HepG2 (cell line): ENCODE results near the gene FAM110D. TPM values are rescaled to one million over a fixed set of nuclear protein-coding genes. Genes with fewer than 3 reads are reported as not detected.

ENCODE experiments used
- ATAC-seq: fragments of 200-7000 bp; cut with Tn5 transposase; 3 replicates; pipeline ENCODE4 v1.9.1; 2020; ENCODE audit warnings: mild to moderate bottlenecking, moderate library complexity
- BruUV-seq: library from RNA; stranded (reverse); fragments of 400-500 nt; replicated peaks from 2 replicates; lab custom pipeline; 2021; lab: Mats Ljungman, UMichigan
- CTCF ChIA-PET: fragments of 300-600 bp; formaldehyde crosslinking; extraction: SDS; loops from one replicate; lab custom pipeline; 2021; ENCODE audit warnings: low total read pairs, inconsistent platforms, low intra/inter-chr PET ratio; lab: Yijun Ruan, JAX
- POLR2A ChIA-PET: fragments of 350-600 bp; sonication (Branson Sonifier 250); formaldehyde crosslinking; loops from one replicate; lab custom pipeline; 2020; ENCODE audit warnings: antibody characterized with exemption, inconsistent platforms; lab: Yijun Ruan, JAX
- DNase-seq: peaks from one replicate; pipeline ENCODE4 v3.0.0-alpha.2; 2015; ENCODE audit warnings: low spot score
- FAIRE-seq: peaks from 3 replicates; lab custom pipeline; 2011; peaks lifted over from hg19 to GRCh38; lab: Jason Lieb, UNC
- H2AFZ ChIP-seq: one replicate; pipeline ENCODE4 v1.6.1; 2011; ENCODE audit warnings: low read length, inconsistent platforms
- H3K27ac ChIP-seq: fragments of 300-600 bp; 3 replicates; pipeline ENCODE4 v1.8.0; 2011; ENCODE audit warnings: mixed run types, mild to moderate bottlenecking, mixed read lengths, low read length, inconsistent platforms; ENCODE audit not compliant: insufficient read depth; ENCODE audit errors: extremely low read length
- H3K27me3 ChIP-seq, 2 experiments: fragments of 200-600 bp in 1 of 2; 2 replicates in 1 of 2; 3 replicates in 1 of 2; pipeline versions ENCODE4 v1.6.0 to v1.8.0; 2011; ENCODE audit warnings: low read length in 2 of 2, mild to moderate bottlenecking in 2 of 2, moderate library complexity in 2 of 2, inconsistent platforms in 1 of 2; ENCODE audit not compliant: insufficient read depth in 2 of 2, control insufficient read depth in 1 of 2
- H3K36me3 ChIP-seq, 2 experiments: fragments of 200-600 bp in 1 of 2; replicated peaks in 1 of 2; 2 replicates in 1 of 2; 3 replicates in 1 of 2; pipeline versions ENCODE4 v1.5.1 to v1.8.0; 2011; ENCODE audit warnings: low read length in 2 of 2, inconsistent platforms in 1 of 2; ENCODE audit not compliant: insufficient read depth in 2 of 2, control insufficient read depth in 1 of 2
- H3K4me1 ChIP-seq: 2 replicates; pipeline ENCODE4 v1.5.1; 2012; ENCODE audit warnings: low read length, inconsistent platforms; ENCODE audit not compliant: insufficient read depth
- H3K4me2 ChIP-seq: 2 replicates; pipeline ENCODE4 v1.6.0; 2011; ENCODE audit warnings: low read depth, low read length, inconsistent platforms
- H3K4me3 ChIP-seq, 3 experiments: fragments of 200-600 bp in 1 of 3; sonication (generic), shearing (Covaris generic) in 1 of 3; replicated peaks in 1 of 3; 2 replicates each; pipeline ENCODE4 v1.5.1; 2011 to 2016; ENCODE audit warnings: low read length in 3 of 3, inconsistent platforms in 2 of 3, low read depth in 2 of 3, mild to moderate bottlenecking in 2 of 3, control low read depth in 1 of 3, mixed read lengths in 1 of 3; ENCODE audit not compliant: insufficient read depth in 1 of 3
- H3K79me2 ChIP-seq: one replicate; pipeline ENCODE4 v1.6.1; 2011; ENCODE audit warnings: low read length, inconsistent platforms; ENCODE audit not compliant: insufficient read depth
- H3K9ac ChIP-seq: 2 replicates; pipeline ENCODE4 v1.6.0; 2011; ENCODE audit warnings: mild to moderate bottlenecking, low read depth, low read length, inconsistent platforms; ENCODE audit not compliant: insufficient read depth
- H3K9me3 ChIP-seq: 2 replicates; pipeline ENCODE4 v1.5.1; 2012; ENCODE audit warnings: mild to moderate bottlenecking, low read length
- H4K20me1 ChIP-seq: 2 replicates; pipeline ENCODE4 v1.6.0; 2011; ENCODE audit warnings: inconsistent platforms, mild to moderate bottlenecking, low read length, moderate library complexity; ENCODE audit not compliant: insufficient read depth
- ATF1 ChIP-seq: IDR thresholded peaks from 2 replicates; pipeline ENCODE4 v1.6.1; 2016; ENCODE audit warnings: mild to moderate bottlenecking, control low read depth
- EP300 ChIP-seq, 3 experiments: sonication (generic) in 1 of 3; formaldehyde crosslinking in 1 of 3; IDR thresholded peaks; 2 replicates each; pipeline versions ENCODE4 v1.5.1 to v1.6.1; 2011 to 2020; ENCODE audit warnings: low read depth in 2 of 3, low read length in 2 of 3, borderline replicate concordance in 1 of 3, improper control_type of control experiment in 1 of 3, mild to moderate bottlenecking in 1 of 3, missing genetic modification reagents in 1 of 3, moderate library complexity in 1 of 3
- FOXJ3 ChIP-seq: sonication (generic); formaldehyde crosslinking; IDR thresholded peaks from 2 replicates; pipeline ENCODE4 v1.4.0; 2020; ENCODE audit warnings: missing genetic modification reagents, mild to moderate bottlenecking, borderline replicate concordance
- HDAC1 ChIP-seq: sonication (generic); formaldehyde crosslinking; IDR thresholded peaks from 2 replicates; pipeline ENCODE4 v1.5.1; 2020; ENCODE audit warnings: mild to moderate bottlenecking, missing genetic modification reagents
- HMG20A ChIP-seq: IDR thresholded peaks from 2 replicates; pipeline ENCODE4 v1.6.1; 2016; ENCODE audit warnings: borderline replicate concordance
- IRX3 ChIP-seq: sonication (generic); formaldehyde crosslinking; IDR thresholded peaks from 2 replicates; pipeline ENCODE4 v1.8.1; 2023; ENCODE audit warnings: mild to moderate bottlenecking, low read depth, missing genetic modification reagents, borderline replicate concordance
- NCOA2 ChIP-seq: sonication (generic); formaldehyde crosslinking; IDR thresholded peaks from 2 replicates; pipeline ENCODE4 v1.8.0; 2022; ENCODE audit warnings: inconsistent platforms
- PLRG1 ChIP-seq: fragments of 450-650 bp; conservative IDR thresholded peaks from 2 replicates; pipeline ENCODE4 v1.6.1; 2016
- RARG ChIP-seq: sonication (generic); formaldehyde crosslinking; IDR thresholded peaks from 2 replicates; pipeline ENCODE4 v1.4.0; 2020; ENCODE audit warnings: low read depth, mild to moderate bottlenecking, missing genetic modification reagents
- SATB2 ChIP-seq: sonication (generic); formaldehyde crosslinking; IDR thresholded peaks from 2 replicates; pipeline ENCODE4 v1.5.0; 2020; ENCODE audit warnings: missing genetic modification reagents
- ZNF468 ChIP-seq: sonication (generic); formaldehyde crosslinking; IDR thresholded peaks from 2 replicates; pipeline ENCODE4 v1.8.0; 2022; ENCODE audit warnings: mild to moderate bottlenecking, moderate library complexity, missing genetic modification reagents
- WGBS: methylation state at CpG from one replicate; pipeline ENCODE4 v1.1.6; 2017; ENCODE audit warnings: low lambda C conversion rate; 5-methylcytosine and 5-hydroxymethylcytosine counted together
- in situ Hi-C: cut with HindIII; loops from 2 replicates; pipeline ENCODE4 v1.10.0; 2017; ENCODE audit warnings: low pct_unique_long_range_greater_than_20kb; ENCODE audit not compliant: extremely low pct_ligation_motif_present
- intact Hi-C: fragments of 100-400 bp; cut with micrococcal nuclease; formaldehyde crosslinking; loops from one replicate; pipeline ENCODE4 v1.10.0; 2022; ENCODE audit not compliant: unreplicated experiment
- polyA plus RNA-seq, 8 experiments: library from polyadenylated mRNA; depleted of rRNA in 3 of 8; stranded (reverse) in 7 of 8; unstranded in 1 of 8; fragments of >200 nt; fragmentation: Illumina TruSeq in 4 of 8; extraction: Trizol in 4 of 8; gene quantifications; 2 replicates each; pipeline versions ENCODE4 v1.2.1 to v1.2.3, GENCODE V29; 2011 to 2016; ENCODE audit warnings: low read depth in 4 of 8, missing spikeins in 1 of 8, mixed read lengths in 1 of 8; ENCODE audit not compliant: insufficient read depth in 1 of 8
- total RNA-seq, 5 experiments: library from RNA; depleted of rRNA; stranded (reverse); fragments of >200 nt; fragmentation: Illumina TruSeq; extraction: Trizol; gene quantifications; 2 replicates each; pipeline ENCODE4 v1.2.3, GENCODE V29; 2016; ENCODE audit warnings: low read depth in 1 of 5
- TF ChIP-seq, protein P1 (sequence below): sonication (generic); formaldehyde crosslinking; IDR thresholded peaks from 2 replicates; pipeline ENCODE4 v1.4.0; 2020; ENCODE audit warnings: missing genetic modification reagents, borderline replicate concordance

Gene FAM110D
- total and polyA plus RNA-seq, 2 of the 13 experiments (the other 11 are each of a cell fraction or from before 2014, with no cell fraction given), result not detected

DNA sequence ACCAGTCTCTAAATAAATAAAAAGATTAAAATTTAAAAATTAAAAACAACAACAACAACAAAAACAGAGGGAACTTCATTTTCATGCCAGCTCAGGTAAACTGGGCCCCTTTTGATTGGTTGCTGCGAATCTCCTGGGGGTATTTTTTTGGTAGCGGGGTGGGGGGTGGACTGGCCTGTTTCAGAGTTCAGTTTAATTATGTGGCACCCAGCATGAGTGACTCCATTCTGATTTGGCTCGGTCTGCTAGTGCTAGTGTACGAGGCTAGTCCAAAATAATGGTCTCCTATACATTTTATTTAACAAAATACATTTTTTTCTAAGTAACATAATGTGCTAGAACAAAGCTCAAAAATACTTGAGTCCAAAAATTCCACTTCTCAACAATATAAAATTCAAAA, 29.1 kb upstream of the FAM110D start:
- Histone ChIP-seq H3K4me3 (no peak overlapping the region), H4K20me1 (no peaks in the 10 kb centered on the region), H3K4me2 (no peak overlapping the region), H2AFZ (no peak overlapping the region), H3K27me3 (no peaks in the 10 kb centered on the region), H3K79me2 (no peaks in the 10 kb centered on the region), H3K4me1 (peaks cover 9% of the 10 kb centered on the region; the same call in 1 of the 2 replicates), H3K27ac (no peak overlapping the region), H3K36me3 (no peaks in the 10 kb centered on the region), H3K9ac (no peak overlapping the region), H3K9me3 (no peaks in the 10 kb centered on the region)
- in situ Hi-C loops, result no loop called here
- ATAC-seq (no peak), DNase-seq (no peak), FAIRE-seq (no peak)
- POLR2A ChIA-PET, result no interaction called here
- WGBS, result 60% methylated on average over 4 of the region's 4 CpGs
- CTCF ChIA-PET, result no interaction called here
- TF ChIP-seq RARG (CRISPR knock-in tag), result no peak
- no peak for TF ChIP-seq IRX3
- TF ChIP-seq EP300 (IDR thresholded peaks at IDR 0.05; ENCODE audit: low read depth in 2 of 2, low read length in 2 of 2), result no peak
- TF ChIP-seq EP300 (CRISPR knock-in tag; IDR thresholded peaks at IDR 0.05; ENCODE audit: borderline replicate concordance), result no peak
- no peak for TF ChIP-seq HMG20A (CRISPR knock-in tag)
- no peak for TF ChIP-seq NCOA2 (CRISPR knock-in tag)
- TF ChIP-seq SATB2 (CRISPR knock-in tag), result no peak
- no peak for TF ChIP-seq HDAC1 (CRISPR knock-in tag)
- intact Hi-C loops, result no loop called here
- no TSS peak for BruUV-seq

DNA sequence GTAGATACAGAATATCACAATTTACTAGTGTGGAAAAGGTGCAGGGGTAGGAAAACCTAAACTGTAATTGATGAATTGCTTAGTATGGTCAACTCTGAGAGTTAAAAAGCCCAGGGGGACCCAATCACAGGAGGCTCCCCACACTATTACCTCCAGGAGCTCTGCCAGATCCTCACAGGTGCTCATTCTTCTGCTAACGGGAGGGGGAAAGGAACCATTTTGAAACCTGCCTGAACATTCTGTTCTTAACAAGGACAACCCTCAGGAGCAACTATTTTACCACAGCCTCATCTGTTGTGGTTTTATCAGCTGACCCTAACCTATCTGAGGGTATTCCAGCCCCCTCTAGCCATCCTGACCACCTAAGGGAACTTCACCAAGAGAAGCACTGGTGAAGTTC, 28.2 kb upstream of the FAM110D start:
- intact Hi-C loops, result no loop called here
- no peak for TF ChIP-seq FOXJ3
- no peak for TF ChIP-seq ATF1 (CRISPR knock-in tag)
- no peak for TF ChIP-seq ZNF468 (CRISPR knock-in tag)
- TF ChIP-seq, protein P1, sequence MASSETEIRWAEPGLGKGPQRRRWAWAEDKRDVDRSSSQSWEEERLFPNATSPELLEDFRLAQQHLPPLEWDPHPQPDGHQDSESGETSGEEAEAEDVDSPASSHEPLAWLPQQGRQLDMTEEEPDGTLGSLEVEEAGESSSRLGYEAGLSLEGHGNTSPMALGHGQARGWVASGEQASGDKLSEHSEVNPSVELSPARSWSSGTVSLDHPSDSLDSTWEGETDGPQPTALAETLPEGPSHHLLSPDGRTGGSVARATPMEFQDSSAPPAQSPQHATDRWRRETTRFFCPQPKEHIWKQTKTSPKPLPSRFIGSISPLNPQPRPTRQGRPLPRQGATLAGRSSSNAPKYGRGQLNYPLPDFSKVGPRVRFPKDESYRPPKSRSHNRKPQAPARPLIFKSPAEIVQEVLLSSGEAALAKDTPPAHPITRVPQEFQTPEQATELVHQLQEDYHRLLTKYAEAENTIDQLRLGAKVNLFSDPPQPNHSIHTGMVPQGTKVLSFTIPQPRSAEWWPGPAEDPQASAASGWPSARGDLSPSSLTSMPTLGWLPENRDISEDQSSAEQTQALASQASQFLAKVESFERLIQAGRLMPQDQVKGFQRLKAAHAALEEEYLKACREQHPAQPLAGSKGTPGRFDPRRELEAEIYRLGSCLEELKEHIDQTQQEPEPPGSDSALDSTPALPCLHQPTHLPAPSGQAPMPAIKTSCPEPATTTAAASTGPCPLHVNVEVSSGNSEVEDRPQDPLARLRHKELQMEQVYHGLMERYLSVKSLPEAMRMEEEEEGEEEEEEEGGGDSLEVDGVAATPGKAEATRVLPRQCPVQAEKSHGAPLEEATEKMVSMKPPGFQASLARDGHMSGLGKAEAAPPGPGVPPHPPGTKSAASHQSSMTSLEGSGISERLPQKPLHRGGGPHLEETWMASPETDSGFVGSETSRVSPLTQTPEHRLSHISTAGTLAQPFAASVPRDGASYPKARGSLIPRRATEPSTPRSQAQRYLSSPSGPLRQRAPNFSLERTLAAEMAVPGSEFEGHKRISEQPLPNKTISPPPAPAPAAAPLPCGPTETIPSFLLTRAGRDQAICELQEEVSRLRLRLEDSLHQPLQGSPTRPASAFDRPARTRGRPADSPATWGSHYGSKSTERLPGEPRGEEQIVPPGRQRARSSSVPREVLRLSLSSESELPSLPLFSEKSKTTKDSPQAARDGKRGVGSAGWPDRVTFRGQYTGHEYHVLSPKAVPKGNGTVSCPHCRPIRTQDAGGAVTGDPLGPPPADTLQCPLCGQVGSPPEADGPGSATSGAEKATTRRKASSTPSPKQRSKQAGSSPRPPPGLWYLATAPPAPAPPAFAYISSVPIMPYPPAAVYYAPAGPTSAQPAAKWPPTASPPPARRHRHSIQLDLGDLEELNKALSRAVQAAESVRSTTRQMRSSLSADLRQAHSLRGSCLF (CRISPR knock-in tag), result no peak
- no peak for TF ChIP-seq PLRG1

More for the DNA sequence above, 28.2 kb upstream of the FAM110D start:
- Histone ChIP-seq H3K9me3 (no peaks in the 10 kb centered on the region), H3K79me2 (no peaks in the 10 kb centered on the region), H3K4me3 (no peak overlapping the region), H2AFZ (no peak overlapping the region), H3K4me1 (peaks cover 9% of the 10 kb centered on the region; the same call in 1 of the 2 replicates), H3K4me2 (no peak overlapping the region), H3K36me3 (no peaks in the 10 kb centered on the region), H3K27ac (no peak overlapping the region), H3K9ac (no peak overlapping the region), H3K27me3 (no peaks in the 10 kb centered on the region), H4K20me1 (no peaks in the 10 kb centered on the region)
- FAIRE-seq (no peak), DNase-seq (no peak), ATAC-seq (no peak)
- no TSS peak for BruUV-seq
- CTCF ChIA-PET, result no interaction called here
- no CpG with 5 or more reads among the region's 1 CpG for WGBS
- in situ Hi-C loops, result no loop called here
- POLR2A ChIA-PET, result no interaction called here
